Endothelial cell of umbilical vein (primary cell): ENCODE data around the gene TNKS1BP1.

Experiments used
- CTCF ChIP-seq, 2 donors: IDR thresholded peaks; 1 replicate in 1 of 2; 2 replicates in 1 of 2; pipeline ENCODE4 v1.5.1; 2011; ENCODE audit warnings: low read length in 2 of 2, mild to moderate bottlenecking in 2 of 2, moderate library complexity in 2 of 2, control low read depth in 1 of 2, inconsistent platforms in 1 of 2, low read depth in 1 of 2; ENCODE audit not compliant: insufficient read depth in 1 of 2; ENCODE audit errors: extremely low read depth in 1 of 2
- POLR2AphosphoS5 ChIP-seq: IDR thresholded peaks from 2 replicates; pipeline ENCODE4 v1.6.1; 2012; ENCODE audit warnings: low read depth, mild to moderate bottlenecking, control low read depth, low read length, moderate library complexity; ENCODE audit not compliant: insufficient read depth

GRCh38 chr11:57315491-57315890, 9.3 kb downstream of the TNKS1BP1 start:
- no peak for TF ChIP-seq POLR2AphosphoS5
- TF ChIP-seq CTCF (IDR thresholded peaks at IDR 0.05; ENCODE audit: extremely low read depth in 1 of 2, insufficient read depth in 1 of 2, low read depth in 1 of 2, low read length in 2 of 2) = no peak
